LNCaP clone FGC (cell line): ENCODE results near the gene IFITM10.

ENCODE experiments used
- DNase-seq: peaks from one replicate; pipeline ENCODE4 v3.0.0-alpha.2; 2011; ENCODE audit warnings: low read depth
- H3K4me3 ChIP-seq: 2 replicates; pipeline ENCODE4 v1.5.1; 2011; ENCODE audit warnings: mild to moderate bottlenecking, low read depth, low read length, control low read depth
- CTCF ChIP-seq: IDR thresholded peaks from 2 replicates; pipeline ENCODE4 v1.5.1; 2012; ENCODE audit warnings: mild to moderate bottlenecking; ENCODE audit not compliant: control insufficient read depth, insufficient read depth; ENCODE audit errors: extremely low read depth

IFITM10 gene

DNA sequence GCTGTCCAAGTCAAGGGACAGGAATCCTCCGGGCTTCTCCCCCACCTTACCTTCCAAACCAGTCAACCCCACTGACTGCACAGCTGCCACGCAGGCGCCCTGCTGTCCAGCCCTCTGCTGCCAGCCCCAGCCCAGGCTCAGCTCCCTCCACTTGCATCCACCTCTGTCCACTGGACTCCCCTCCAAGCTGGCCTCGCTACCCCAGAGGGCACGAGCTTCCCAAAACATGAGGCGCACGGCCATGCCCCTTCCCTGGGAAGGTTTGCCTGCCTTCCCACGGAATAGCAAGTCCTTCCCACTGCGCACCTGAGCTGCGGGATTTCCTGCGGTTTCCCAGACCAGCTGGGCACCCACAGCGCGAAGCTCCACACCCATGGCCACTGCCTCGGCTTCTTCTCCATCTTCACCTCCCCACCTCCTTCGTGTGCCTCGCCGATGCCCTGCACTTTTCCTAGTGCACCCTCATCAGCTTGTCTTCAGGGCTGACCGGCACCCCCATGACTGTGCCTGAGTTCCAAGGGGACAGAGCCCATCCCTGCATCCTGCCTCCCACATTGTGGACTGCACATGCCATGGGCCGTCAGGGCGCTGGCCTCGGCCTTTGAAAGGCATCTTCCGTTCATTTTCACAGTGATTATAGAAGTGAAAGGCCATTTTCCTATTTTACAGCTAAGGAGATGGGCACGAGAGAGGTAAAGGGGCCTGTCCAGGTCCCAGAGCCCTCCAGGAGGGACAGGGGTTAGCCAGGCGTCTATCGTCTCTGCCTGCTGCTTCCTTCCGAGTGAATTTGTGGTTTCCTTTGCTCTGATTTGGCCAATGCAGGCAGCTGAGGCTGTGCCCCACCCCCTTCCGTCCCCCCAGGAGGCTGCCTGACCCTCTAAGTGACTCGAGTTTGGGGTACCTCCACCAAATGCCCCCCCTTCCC, 16.4 kb downstream of the IFITM10 start:
- no peak overlapping the region for H3K4me3 ChIP-seq
- TF ChIP-seq CTCF: no peak
- no peak for DNase-seq

DNA sequence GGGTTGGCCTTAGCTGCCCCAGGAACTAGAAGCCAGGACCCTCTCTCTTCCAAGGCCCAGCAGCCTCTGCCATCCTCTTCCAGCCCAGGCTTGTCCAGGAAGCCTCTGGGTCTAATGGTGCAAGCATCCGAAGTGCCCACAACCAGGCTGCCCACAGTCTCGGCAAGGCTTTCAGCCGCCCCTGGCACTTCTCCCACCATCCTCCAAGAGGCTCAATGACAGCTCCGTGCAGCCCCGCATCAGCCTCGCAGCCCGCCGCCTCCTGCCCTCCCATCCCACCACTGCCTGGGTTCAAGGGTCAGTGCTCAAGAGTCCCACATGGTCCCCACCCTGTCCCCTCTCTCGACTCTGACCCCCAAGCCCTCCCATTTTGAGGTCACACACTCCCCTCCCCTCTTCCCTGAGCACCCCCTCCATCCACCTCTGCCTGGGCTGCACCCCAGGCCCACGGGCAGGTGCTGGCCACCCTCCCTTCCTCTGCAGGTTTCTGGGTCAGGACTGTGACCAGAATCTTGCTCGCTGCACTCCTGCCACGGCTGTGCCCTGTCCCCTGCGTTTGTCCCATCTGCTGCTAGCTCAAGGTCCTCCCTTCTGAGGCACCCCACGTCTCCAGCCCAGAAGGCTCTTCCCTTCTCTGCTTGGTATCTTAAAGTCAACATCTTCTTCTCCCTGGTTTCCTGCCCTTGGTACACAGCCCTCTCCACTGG, 17.2 kb downstream of the IFITM10 start:
- no peak for TF ChIP-seq CTCF
- no peak overlapping the region for H3K4me3 ChIP-seq
- no peak for DNase-seq

GRCh38 chr11:1732418-1733008, 17.9 kb downstream of the IFITM10 start:
- no peak overlapping the region for H3K4me3 ChIP-seq
- TF ChIP-seq CTCF: no peak
- no peak for DNase-seq

DNA sequence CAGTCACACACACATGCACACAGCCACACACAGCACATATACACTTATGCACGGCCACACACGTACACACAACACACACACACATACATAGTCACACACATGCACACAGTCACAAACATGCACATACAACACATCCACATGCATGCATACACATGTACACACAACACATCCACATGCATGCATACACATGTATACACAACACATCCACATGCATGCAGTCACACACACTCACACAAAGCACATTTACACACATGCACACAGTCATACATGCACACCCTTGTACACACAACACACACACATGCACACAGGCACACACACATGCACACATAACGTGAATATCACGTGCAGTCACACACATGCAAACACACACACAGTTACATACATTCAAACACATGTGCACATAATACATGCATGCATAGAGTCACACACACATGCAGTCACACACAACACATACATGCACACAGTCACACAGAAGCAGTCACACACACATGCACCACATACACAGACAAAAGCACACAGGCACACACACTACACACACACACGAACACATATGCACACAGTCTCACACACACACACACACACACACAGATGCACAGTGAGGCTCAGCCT, 18.8 kb downstream of the IFITM10 start:
- H3K4me3 ChIP-seq: no peak overlapping the region
- DNase-seq: no peak
- TF ChIP-seq CTCF: no peak

- H3K4me3 ChIP-seq: no peak overlapping the region
- no peak for DNase-seq
- no peak for TF ChIP-seq CTCF
These were observed 20.3 kb downstream of the IFITM10 start for GRCh38 chr11:1730059-1730629.

GRCh38 chr11:1729692-1730011, 20.7 kb downstream of the IFITM10 start:
- no peak overlapping the region for H3K4me3 ChIP-seq
- TF ChIP-seq CTCF: no peak
- DNase-seq: no peak
